Activated T-helper 2 cell treated with anti-CD3 and anti-CD28 coated beads, Interferon-gamma antibody, Interleukin-2, Interleukin-4, amounts not matched to agents 10 μg/mL and 5 μg/mL and 100 μg/mL, durations not matched to agents 14 hours and 24 hours and 36 hours (primary cell): ENCODE results near the gene IPO8. TPM values are rescaled to one million over a fixed set of nuclear protein-coding genes. Genes with fewer than 3 reads are reported as not detected.

Experiments
- DNase-seq: peaks from one replicate; pipeline ENCODE4 v3.0.0; 2021; ENCODE audit warnings: low spot score
- H3K27ac Mint-ChIP-seq: one replicate; pipeline ENCODE4 v1.8.0; 2021; ENCODE audit warnings: mixed read lengths
- H3K27me3 Mint-ChIP-seq: one replicate; pipeline ENCODE4 v1.8.0; 2021; ENCODE audit warnings: low read depth, mixed read lengths
- H3K36me3 Mint-ChIP-seq: one replicate; pipeline ENCODE4 v1.8.0; 2021; ENCODE audit warnings: low read depth, mixed read lengths
- H3K4me1 Mint-ChIP-seq: one replicate; pipeline ENCODE4 v1.8.0; 2021; ENCODE audit warnings: low read depth, mixed read lengths
- H3K4me3 Mint-ChIP-seq: one replicate; pipeline ENCODE4 v1.8.0; 2021; ENCODE audit warnings: low read depth, mild to moderate bottlenecking, moderate library complexity, mixed read lengths
- H3K9me3 Mint-ChIP-seq: one replicate; pipeline ENCODE4 v1.8.0; 2021; ENCODE audit warnings: mixed read lengths
- intact Hi-C: fragments of 100-400 bp; cut with micrococcal nuclease; formaldehyde crosslinking; loops from one replicate; pipeline ENCODE4 v1.15.1; 2023
- total RNA-seq: library from RNA; stranded (reverse); gene quantifications from 2 replicates; pipeline ENCODE4 v1.2.3, GENCODE V29; 2022

IPO8 gene
- total RNA-seq, 1 donor from 2014 or later = 40.1 TPM

DNA sequence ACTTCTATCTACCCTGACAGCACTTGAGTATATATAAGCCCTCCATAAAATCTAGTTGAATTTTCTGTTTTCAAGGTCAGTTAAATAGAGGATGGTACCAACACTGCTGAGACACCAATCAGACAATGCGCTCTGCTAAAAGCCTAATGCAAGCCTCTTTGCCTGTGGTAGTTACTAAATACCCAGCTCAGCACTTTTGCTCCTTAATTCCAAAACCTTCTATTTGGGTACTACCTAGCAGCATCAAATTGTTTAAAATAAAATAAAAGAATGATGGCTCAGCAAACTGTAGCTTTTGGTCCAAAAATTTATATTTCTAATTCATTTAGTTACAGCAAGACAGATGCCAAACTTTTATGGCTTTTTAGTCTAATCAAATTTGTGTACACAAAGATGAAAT, 107.9 kb downstream of the IPO8 start:
- DNase-seq = no peak
- Mint-ChIP-seq H3K4me1 (no peaks in the 10 kb centered on the region), H3K27me3 (no peaks in the 10 kb centered on the region), H3K9me3 (peaks cover 5% of the 10 kb centered on the region), H3K4me3 (no peak overlapping the region), H3K27ac (no peak overlapping the region), H3K36me3 (no peaks in the 10 kb centered on the region)
- intact Hi-C loops = no loop called here

DNA sequence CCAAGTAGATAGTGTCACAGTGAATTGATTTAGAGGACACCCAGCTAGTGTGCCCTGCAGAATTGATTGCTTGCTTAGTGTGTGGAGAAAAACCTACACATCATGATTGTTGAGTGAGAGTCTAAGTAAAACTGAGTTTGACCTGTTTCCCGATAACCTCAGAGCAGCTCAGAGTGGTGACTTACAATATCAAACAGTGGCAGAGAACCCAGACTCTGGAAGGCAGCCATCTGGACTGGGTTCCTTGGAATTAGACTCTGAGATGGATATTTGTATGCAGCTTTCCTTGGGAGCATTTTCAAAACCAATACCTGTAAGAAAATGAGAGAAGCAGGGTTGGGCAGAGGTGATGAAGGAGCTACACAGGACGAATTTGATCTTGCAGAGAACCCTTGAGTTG, 109.8 kb downstream of the IPO8 start:
- no peak for DNase-seq
- Mint-ChIP-seq H3K4me3 (no peak overlapping the region), H3K27me3 (no peaks in the 10 kb centered on the region), H3K4me1 (no peaks in the 10 kb centered on the region), H3K36me3 (no peaks in the 10 kb centered on the region), H3K27ac (no peak overlapping the region), H3K9me3 (no peaks in the 10 kb centered on the region)
- intact Hi-C loops = no loop called here

DNA sequence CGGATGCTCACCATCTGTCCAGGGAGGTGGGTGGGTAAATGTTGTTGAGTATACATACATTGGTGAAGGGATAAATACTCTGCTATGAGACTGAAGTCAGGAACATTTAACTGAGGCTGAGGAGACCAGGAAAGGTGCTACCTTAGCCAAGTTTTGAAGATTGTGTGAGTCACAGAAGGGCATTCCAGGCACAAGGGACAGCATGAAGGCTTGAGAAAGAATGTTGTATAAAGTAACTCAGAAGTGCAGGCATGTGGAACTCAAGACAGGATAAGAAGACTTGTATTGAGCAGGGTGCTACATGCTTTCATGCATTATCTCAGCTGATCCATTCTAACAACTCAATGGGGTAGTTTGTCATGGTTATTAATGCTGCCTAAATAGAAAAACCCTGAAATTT, 112.7 kb downstream of the IPO8 start:
- H3K4me3 Mint-ChIP-seq = no peak overlapping the region
- no peaks in the 10 kb centered on the region for H3K9me3 Mint-ChIP-seq
- no peak for DNase-seq
- intact Hi-C loops = no loop called here
- H3K36me3 Mint-ChIP-seq = no peaks in the 10 kb centered on the region
- H3K27me3 Mint-ChIP-seq = no peaks in the 10 kb centered on the region
- H3K27ac Mint-ChIP-seq = no peak overlapping the region
- H3K4me1 Mint-ChIP-seq = no peaks in the 10 kb centered on the region

- no peak overlapping the region for H3K4me3 Mint-ChIP-seq
- no peaks in the 10 kb centered on the region for H3K27me3 Mint-ChIP-seq
- no peak for DNase-seq
- intact Hi-C loops = no loop called here
- H3K9me3 Mint-ChIP-seq = no peaks in the 10 kb centered on the region
- no peaks in the 10 kb centered on the region for H3K4me1 Mint-ChIP-seq
- H3K27ac Mint-ChIP-seq = no peak overlapping the region
- no peaks in the 10 kb centered on the region for H3K36me3 Mint-ChIP-seq
These were observed 115.3 kb downstream of the IPO8 start for GRCh38 chr12:30580344-30580743.

Other genes starting within 250 kb of the IPO8 start
- gene CAPRIN2, start 59.1 kb upstream of the IPO8 start, total RNA-seq = 13.5 and 14.2 TPM in 2 replicates
- not detected in 2 replicates for gene TSPAN11, start 230.9 kb upstream of the IPO8 start, total RNA-seq